Body of pancreas (tissue), 4 donors: ENCODE results near the gene CKB. TPM values are rescaled to one million over a fixed set of nuclear protein-coding genes. Genes with fewer than 3 reads are reported as not detected.
"Not testable (repeated sequence)": the region's sequence is repeated elsewhere in the genome, so short reads cannot be mapped to it uniquely, and the experiment has no call there.

Experiments used
- ATAC-seq: fragments of 150-250 bp; one replicate; pipeline ENCODE4 v1.9.1; 2016
- DNase-seq, 4 donors: peaks; one replicate each; pipeline ENCODE4 v3.0.0-alpha.2; 2019
- H3K27ac ChIP-seq, 4 donors: fragments of 200-600 bp; sonication (generic); 1 replicate in 3 of 4; 2 replicates in 1 of 4; pipeline versions ENCODE4 v1.5.1 to v1.6.1; 2016 to 2019; ENCODE audit warnings: mild to moderate bottlenecking in 1 of 4, mixed read lengths in 1 of 4, moderate library complexity in 1 of 4
- H3K27me3 ChIP-seq, 2 donors: fragments of 200-600 bp; sonication (generic); one replicate each; pipeline ENCODE4 v1.6.0; 2016; ENCODE audit warnings: mild to moderate bottlenecking in 1 of 2
- H3K36me3 ChIP-seq, 2 donors: fragments of 200-600 bp; sonication (generic); replicated peaks in 1 of 2; 2 replicates each; pipeline ENCODE4 v1.5.1; 2016; ENCODE audit warnings: low read depth in 2 of 2; ENCODE audit not compliant: insufficient read depth in 1 of 2
- H3K4me1 ChIP-seq: fragments of 200-600 bp; sonication (generic); one replicate; pipeline ENCODE4 v1.6.0; 2016
- H3K4me3 ChIP-seq, 2 donors: fragments of 200-600 bp; sonication (generic); 1 replicate in 1 of 2; 2 replicates in 1 of 2; pipeline ENCODE4 v1.5.1; 2016 to 2019
- H3K9me3 ChIP-seq, 3 donors: fragments of 200-600 bp; sonication (generic); 1 replicate in 2 of 3; 2 replicates in 1 of 3; pipeline ENCODE4 v1.5.1; 2016
- POLR2A ChIP-seq, 3 donors: fragments of 450-650 bp; IDR thresholded peaks; one replicate each; pipeline ENCODE4 v1.6.1; 2016; ENCODE audit warnings: antibody characterized with exemption in 3 of 3, mild to moderate bottlenecking in 2 of 3
- WGBS, 2 donors: methylation state at CpG; one replicate each; pipeline ENCODE4 v1.1.5; 2017; 5-methylcytosine and 5-hydroxymethylcytosine counted together
- intact Hi-C: fragments of 100-400 bp; cut with DNase I; formaldehyde crosslinking; loops from one replicate; pipeline ENCODE4 v1.15.1; 2023
- total RNA-seq, 2 donors: library from RNA; depleted of rRNA; stranded (reverse); fragments of >200 nt; gene quantifications; one replicate each; pipeline ENCODE4 v1.1.0, GENCODE V29; 2016
- TF ChIP-seq, protein P1 (sequence below), 7 experiments: fragments of 450-650 bp in 4 of 7; fragments of 200-600 bp in 3 of 7; sonication (generic) in 3 of 7; IDR thresholded peaks; one replicate each; pipeline ENCODE4 v1.5.1; 2016 to 2019; ENCODE audit warnings: antibody characterized with exemption in 7 of 7

The CKB gene
- total RNA-seq, 2 donors from 2014 or later = 92.1 to 146 TPM

DNA sequence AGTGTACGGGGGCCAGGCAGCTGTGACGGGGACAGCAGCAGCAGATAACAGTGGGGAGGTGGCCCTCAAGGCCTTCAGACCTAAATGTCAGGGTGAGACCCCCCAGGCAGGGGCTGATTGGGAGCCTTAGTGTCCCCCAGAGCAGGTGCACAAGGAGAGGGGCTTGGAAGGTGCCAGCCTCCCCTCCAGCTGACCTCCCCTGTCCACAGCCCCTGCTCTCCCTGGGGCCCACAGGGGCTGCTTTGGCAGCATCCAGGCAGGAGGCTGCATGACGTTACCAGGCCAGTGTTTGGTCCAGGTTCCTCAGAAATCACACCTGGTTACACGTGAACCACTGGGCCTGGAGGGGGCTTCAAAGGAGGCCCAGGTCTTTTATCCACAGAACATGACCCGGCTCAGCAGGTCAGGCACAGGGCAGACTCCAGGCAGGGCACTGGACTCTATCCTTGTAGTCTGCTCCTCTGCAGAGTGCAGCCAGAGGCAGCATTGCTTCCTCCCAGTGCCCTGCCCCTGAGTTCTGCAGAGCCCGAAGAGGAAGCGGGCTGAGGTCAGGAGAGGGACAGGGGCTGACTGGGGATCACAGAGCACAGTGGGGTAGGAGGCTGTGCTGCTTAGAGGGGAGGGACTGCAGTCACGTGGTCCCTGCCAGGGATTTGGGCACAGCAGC lies 3.8 kb upstream of the CKB start:
- H3K27ac ChIP-seq = peak overlapping the region in 3 of 4 donors; percentile 22 to 61 (median 41)
- 75 to 79% methylated on average over 3 to 8 of the region's 8 CpGs for WGBS, 2 donors
- TF ChIP-seq, protein P1, sequence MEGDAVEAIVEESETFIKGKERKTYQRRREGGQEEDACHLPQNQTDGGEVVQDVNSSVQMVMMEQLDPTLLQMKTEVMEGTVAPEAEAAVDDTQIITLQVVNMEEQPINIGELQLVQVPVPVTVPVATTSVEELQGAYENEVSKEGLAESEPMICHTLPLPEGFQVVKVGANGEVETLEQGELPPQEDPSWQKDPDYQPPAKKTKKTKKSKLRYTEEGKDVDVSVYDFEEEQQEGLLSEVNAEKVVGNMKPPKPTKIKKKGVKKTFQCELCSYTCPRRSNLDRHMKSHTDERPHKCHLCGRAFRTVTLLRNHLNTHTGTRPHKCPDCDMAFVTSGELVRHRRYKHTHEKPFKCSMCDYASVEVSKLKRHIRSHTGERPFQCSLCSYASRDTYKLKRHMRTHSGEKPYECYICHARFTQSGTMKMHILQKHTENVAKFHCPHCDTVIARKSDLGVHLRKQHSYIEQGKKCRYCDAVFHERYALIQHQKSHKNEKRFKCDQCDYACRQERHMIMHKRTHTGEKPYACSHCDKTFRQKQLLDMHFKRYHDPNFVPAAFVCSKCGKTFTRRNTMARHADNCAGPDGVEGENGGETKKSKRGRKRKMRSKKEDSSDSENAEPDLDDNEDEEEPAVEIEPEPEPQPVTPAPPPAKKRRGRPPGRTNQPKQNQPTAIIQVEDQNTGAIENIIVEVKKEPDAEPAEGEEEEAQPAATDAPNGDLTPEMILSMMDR (IDR thresholded peaks at IDR 0.05) = no peak
- TF ChIP-seq POLR2A (IDR thresholded peaks at IDR 0.05) = no peak
- peaks cover 87% of the 10 kb centered on the region for H3K4me1 ChIP-seq
- no peak for ATAC-seq
- DNase-seq = no peak
- H3K4me3 ChIP-seq = no peak overlapping the region
- no peaks in the 10 kb centered on the region for H3K9me3 ChIP-seq
- no peaks in the 10 kb centered on the region for H3K36me3 ChIP-seq
- H3K27me3 ChIP-seq = no peaks in the 10 kb centered on the region
- intact Hi-C loops = no loop called here

DNA sequence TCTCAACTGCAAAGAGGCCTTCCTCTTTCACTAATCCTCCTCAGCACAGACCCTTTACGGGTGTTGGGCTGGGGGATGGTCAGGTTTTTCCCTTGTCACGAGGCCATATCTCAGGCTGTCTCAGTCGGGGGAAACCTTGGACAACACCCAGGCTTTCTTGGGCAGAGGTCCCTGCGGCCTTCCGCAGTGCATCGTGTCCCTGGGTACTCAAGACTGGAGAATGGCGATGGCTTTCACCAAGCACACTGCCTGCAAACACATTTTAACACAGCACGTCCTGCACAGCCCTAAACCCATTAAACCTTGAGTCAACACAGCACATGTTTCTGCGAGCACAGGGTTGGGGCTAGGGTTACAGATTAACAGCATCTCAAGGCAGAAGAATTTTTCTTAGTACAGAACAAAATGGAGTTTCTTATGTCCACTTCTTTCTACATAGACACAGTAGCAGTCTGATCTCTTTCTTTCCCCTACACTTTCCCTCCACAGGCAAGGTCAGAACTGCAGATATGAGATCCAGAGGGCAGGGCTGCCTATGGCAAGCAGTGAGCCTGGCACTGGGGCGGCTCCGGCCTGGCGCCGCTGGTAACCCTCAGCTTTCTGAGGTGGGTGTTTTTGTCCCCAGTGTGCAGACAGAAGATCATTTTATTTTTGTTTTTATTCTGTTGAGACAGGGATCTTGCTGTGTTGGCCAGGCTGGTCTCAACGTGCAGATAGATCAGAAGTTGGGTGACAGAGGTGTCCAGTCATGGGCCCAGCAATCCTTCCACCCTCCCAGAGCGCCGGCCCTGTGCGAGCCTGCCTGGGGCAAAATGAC lies 3.0 kb upstream of the CKB start:
- H3K27me3 ChIP-seq, H3K9me3 ChIP-seq, ATAC-seq, H3K36me3 ChIP-seq, H3K4me3 ChIP-seq, intact Hi-C loops: not testable (repeated sequence)
- H3K27ac ChIP-seq = peak overlapping the region; percentile 22 to 61 (median 45)
- DNase-seq = peak in 1 of 4 donors; percentile 36
- WGBS, 2 donors = 48 to 51% methylated on average over 13 to 17 of the region's 17 CpGs
- peaks cover 87% of the 10 kb centered on the region for H3K4me1 ChIP-seq

DNA sequence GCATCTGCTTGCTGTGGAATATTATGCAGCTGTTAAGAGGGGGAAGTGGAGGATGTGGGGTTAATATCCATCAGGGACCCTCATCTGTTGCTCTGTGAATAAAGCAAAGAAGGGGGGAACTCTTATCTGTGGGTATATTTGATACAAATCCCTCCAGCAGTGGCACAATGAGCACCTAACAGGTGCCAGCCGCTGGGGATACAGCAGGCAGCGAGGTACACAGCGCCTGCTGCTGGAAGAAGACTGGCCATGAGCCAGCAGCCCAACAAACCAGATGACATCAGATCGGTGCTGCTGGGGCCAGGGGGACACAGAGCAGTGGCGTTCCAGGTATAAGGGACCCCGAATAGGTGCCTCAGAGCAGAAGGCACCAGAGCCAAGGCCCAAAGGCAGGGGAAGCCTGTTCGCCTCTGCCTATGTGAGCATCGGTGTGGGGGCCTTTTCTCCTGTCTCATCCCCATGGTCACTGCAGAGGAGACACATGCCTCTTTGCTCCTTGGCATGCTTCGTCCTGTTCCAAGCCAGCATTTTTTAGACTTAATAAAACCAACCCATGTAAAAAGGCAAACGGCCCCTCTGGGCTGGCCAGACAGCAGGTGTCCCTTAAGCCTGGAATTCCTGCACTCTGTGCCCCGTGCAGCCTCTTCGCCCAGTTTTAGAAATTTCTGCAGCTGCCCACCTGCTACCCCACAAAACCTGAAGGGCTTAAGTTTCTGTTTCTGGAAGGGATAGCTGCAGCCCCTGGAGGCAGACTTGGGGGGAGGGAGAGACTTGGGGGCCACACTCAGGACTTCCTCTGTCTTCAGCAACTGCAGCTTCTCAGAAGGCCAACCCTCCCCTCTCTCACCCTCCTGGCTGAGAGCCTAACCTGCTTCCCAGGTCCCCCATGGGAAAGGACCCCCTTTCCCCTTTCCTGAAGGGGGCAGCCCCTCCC lies 1.6 kb upstream of the CKB start:
- Histone ChIP-seq H3K4me3 (no peak overlapping the region), H3K27ac (peak overlapping the region; percentile 22 to 61 (median 45)), H3K36me3 (no peaks in the 10 kb centered on the region), H3K27me3 (no peaks in the 10 kb centered on the region), H3K9me3 (no peaks in the 10 kb centered on the region), H3K4me1 (peaks cover 87% of the 10 kb centered on the region)
- no peak for TF ChIP-seq POLR2A (IDR thresholded peaks at IDR 0.05)
- TF ChIP-seq, protein P1 (IDR thresholded peaks at IDR 0.05) = no peak
- WGBS, 2 donors = 72 to 82% methylated on average over 11 of the region's 12 CpGs
- peak in 2 of 4 donors; percentile 44 to 53 for DNase-seq
- intact Hi-C loops = no loop called here
- no peak for ATAC-seq

DNA sequence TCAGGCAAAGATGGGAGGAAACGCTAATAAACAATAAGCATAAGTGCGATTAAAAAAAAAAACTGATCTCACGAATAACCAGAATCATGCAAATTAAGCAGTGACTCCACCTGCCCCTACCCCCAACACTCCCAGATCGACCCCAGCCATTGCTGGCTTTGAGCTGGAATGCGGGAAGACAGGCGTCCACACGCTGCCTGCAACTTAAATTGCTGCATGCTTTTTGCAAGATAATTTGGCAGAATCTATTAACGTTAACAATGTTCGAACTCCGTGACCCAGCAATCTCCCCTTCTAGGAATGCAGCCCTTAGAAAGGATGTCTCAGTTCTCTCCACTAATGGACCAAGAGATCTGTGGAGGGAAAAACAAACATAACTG lies 935 bp upstream of the CKB start:
- no peak for DNase-seq

More for the DNA sequence above, 935 bp upstream of the CKB start:
- no peak overlapping the region for H3K4me3 ChIP-seq
- no peaks in the 10 kb centered on the region for H3K27me3 ChIP-seq
- H3K27ac ChIP-seq = no peak overlapping the region
- H3K4me1 ChIP-seq = peaks cover 92% of the 10 kb centered on the region
- no peaks in the 10 kb centered on the region for H3K36me3 ChIP-seq
- 73 to 74% methylated on average over 10 of the region's 10 CpGs for WGBS, 2 donors
- H3K9me3 ChIP-seq = no peaks in the 10 kb centered on the region
- no peak for ATAC-seq
- TF ChIP-seq POLR2A (IDR thresholded peaks at IDR 0.05) = no peak
- TF ChIP-seq, protein P1 (IDR thresholded peaks at IDR 0.05) = no peak
- intact Hi-C loops = no loop called here
